Stomach (tissue), 4 donors: ENCODE measurements around the gene ANGPTL4.

Source experiments
- CTCF ChIP-seq, 7 experiments: fragments of 450-650 bp in 4 of 7; fragments of 200-600 bp in 3 of 7; sonication (generic) in 3 of 7; IDR thresholded peaks; one replicate each; pipeline ENCODE4 v1.5.1; 2016 to 2019; ENCODE audit warnings: antibody characterized with exemption in 7 of 7, control low read depth in 2 of 7, mild to moderate bottlenecking in 1 of 7
- EP300 ChIP-seq: sonication (generic); formaldehyde crosslinking; IDR thresholded peaks from one replicate; pipeline ENCODE4 v1.6.1; 2017; ENCODE audit warnings: antibody characterized with exemption

GRCh38 chr19:8389891-8390616 lies 26.1 kb downstream of the ANGPTL4 start, which contains the start of gene RAB11B:
- TF ChIP-seq CTCF (IDR thresholded peaks at IDR 0.05) (no peak), EP300 (no peak)
